ENCODE results near the gene EMP1.

The EMP1 gene

GRCh38 chr12:13173012-13173932 is 23.3 kb upstream of the EMP1 start:
- DNase-seq (ENCODE audit: low read depth): no peak

DNA sequence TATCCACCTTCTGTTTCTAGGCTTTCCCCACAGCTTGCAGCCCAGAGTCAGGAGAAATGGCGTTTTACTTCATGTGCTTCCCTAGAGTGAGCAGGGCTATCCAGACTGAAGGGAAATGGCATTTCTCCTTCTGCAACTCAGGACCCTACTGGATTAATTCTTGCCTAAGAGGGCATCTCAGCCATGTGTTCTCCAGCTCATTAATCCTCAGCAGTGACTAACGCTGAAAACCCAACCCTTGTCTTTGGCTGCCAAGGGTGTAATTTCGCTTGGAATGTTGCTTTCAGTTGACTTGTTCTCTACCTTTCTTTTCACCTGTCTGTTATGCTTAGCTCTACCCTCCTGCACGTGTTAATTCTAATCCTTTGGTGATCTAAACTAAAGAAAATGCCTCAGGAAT is 21.0 kb upstream of the EMP1 start:
- DNase-seq (ENCODE audit: low read depth): peak; percentile 64

- DNase-seq (ENCODE audit: low read depth): no peak
These were observed 20.3 kb upstream of the EMP1 start for GRCh38 chr12:13176256-13176655.

GRCh38 chr12:13177373-13177772 is 19.2 kb upstream of the EMP1 start:
- DNase-seq (ENCODE audit: low read depth): no peak

DNA sequence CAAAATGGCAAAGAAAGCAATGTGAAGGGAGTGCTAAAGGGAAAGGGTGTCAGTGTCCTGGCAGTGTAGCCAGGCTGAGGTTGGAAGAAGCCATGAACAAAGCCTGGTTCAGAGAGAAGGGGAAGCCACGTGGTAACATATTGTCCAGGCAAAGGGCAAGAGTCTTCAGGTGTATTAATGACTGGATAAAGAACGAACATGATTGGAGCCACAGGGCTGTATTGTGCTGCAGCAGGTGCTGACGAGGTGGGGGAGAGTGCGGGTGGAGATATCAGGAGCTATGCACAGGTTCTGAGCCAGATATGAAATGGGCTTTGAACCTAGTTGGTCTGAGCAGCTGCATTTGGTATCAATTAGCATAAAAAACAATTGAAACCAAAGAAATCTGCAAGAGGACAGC is 18.6 kb upstream of the EMP1 start:
- no peak for DNase-seq (ENCODE audit: low read depth)

- no peak for DNase-seq (ENCODE audit: low read depth)
These were observed 17.8 kb upstream of the EMP1 start for GRCh38 chr12:13178568-13179210.

GRCh38 chr12:13179211-13180074 is 17.1 kb upstream of the EMP1 start:
- DNase-seq (ENCODE audit: low read depth): no peak

DNA sequence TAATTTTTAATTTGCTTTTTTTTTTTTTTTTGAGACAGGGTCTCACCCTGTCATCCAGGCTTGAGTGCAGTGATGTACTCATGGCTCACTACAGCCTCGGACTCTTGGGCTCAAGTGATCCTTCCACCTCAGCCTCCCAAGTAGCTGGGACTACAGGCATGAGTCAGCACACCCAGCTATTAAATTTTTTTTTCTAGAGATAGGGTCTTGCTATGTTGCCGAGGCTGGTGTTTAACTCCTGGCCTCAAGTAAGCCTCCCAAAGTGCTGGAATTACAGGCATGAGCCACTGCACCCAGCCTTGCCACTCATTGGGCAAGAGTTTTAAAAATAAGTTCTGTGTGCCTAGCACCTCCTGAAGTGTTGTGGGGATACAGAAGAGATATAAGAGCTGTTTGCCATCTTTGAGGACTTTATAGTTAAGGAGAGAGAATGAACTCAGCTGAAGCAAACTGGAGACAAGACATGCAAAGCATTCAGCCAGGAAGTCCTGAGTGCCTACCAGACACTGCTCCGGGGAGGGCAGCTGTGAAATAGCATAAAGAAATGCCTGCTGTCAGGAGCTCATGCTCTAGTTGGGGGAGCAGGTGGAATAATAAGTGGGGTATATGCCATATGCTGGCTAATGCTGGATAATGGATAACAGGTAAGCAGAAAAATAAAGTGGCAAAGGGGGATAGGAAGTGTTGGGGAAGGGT is 15.0 kb upstream of the EMP1 start:
- DNase-seq (ENCODE audit: low read depth): no peak

GRCh38 chr12:13182881-13183280 is 13.6 kb upstream of the EMP1 start:
- DNase-seq (ENCODE audit: low read depth): no peak

GRCh38 chr12:13183620-13184019 is 12.9 kb upstream of the EMP1 start:
- DNase-seq (ENCODE audit: low read depth): no peak

DNA sequence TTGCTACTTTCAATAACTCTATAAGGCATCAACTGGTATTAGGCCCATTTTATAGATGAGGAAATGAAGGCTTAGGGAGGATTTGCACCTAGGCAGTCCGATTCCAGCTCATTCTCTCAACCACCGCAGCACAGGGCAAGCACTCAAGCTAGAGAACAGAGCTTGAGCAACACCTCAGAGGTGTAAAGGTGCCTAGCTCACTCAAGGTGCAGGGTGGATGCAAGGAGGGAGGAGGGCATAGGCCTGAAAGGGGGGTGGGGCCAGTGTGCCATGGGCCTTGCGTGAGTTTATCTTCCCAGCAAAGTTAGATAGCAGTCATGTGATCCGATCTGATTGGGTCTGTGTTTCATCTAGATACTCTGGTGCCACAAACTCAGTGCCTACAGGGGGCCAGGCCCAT is 10.2 kb upstream of the EMP1 start:
- no peak for DNase-seq (ENCODE audit: low read depth)

DNA sequence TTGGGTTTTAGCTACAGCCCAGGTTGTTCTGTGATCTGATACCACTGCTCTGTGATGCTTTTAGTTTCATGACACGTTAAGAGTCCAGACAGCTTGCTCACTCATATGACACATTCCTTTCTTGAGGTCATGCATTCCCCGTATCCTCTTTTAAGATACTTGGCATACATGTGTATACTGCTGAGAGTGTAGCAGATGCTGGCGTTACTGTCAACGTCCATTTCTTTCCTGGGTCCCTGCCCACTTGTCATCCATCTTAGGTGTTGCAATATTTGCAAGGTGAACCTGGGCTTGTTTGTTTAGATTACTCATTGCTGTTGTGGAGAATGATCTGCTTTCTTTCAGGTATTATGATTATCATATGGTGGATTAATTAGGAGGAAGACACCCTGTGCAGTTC is 9.1 kb upstream of the EMP1 start:
- no peak for DNase-seq (ENCODE audit: low read depth)

DNA sequence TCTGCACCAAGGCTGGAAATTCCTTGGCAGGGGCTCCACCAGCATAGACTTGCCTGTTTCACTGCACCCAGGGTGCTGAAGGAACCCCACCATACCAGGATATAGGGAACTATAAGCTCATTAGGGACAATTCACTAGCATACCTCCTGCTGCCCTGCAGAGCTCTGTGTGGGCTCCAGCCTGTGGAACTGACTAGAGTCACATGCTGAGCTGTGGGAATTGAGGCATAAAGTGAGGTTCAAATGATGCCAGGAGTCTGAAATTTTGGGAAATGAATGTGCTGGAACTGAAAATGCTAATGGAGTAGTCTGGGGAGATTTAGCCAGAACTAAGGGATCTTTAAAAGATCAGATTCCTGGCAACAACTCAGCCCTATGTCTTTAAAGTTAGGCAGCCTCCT is 7.3 kb upstream of the EMP1 start:
- no peak for DNase-seq (ENCODE audit: low read depth)

- no peak for DNase-seq (ENCODE audit: low read depth)
These were observed 6.3 kb upstream of the EMP1 start for GRCh38 chr12:13190275-13190674.

GRCh38 chr12:13192719-13193118 is 3.8 kb upstream of the EMP1 start:
- DNase-seq (ENCODE audit: low read depth): no peak

- DNase-seq (ENCODE audit: low read depth): no peak
These were observed 2.9 kb upstream of the EMP1 start for GRCh38 chr12:13193505-13194231.

GRCh38 chr12:13194401-13195110 is 2.0 kb upstream of the EMP1 start:
- no peak for DNase-seq (ENCODE audit: low read depth)

DNA sequence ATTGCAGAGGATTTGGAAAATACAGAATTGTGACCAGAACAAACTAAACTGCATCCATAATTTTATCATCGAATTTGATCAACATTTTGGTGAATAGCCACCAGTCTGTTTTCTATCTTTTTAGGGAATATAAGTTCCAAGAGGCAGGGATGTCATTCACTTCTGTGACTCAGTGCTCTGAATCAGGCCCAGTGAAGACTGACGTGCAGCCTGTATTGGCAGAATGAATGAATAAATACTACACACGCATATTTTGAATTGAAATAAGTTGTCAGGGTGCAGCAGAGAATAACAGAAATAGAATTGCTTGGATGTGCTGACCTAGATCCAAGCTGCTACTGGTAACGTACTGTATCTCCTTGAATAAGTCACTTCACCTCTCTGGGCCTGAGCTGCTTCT is 1.3 kb upstream of the EMP1 start:
- no peak for DNase-seq (ENCODE audit: low read depth)

GRCh38 chr12:13195785-13196129 is 769 bp upstream of the EMP1 start:
- no peak for DNase-seq (ENCODE audit: low read depth)

- DNase-seq (ENCODE audit: low read depth): no peak
These were observed 506 bp downstream of the EMP1 start for GRCh38 chr12:13197032-13197431.

Data from HS-27A (cell line).